HepG2 (cell line): Measurements from ENCODE around the gene TMEM198. TPM values are rescaled to one million over a fixed set of nuclear protein-coding genes. Genes with fewer than 3 reads are reported as not detected.

Experiments
- HOXA3 ChIP-seq: sonication (generic); formaldehyde crosslinking; IDR thresholded peaks from 2 replicates; pipeline ENCODE4 v1.5.0; 2020; ENCODE audit warnings: missing genetic modification reagents
- MAX ChIP-seq: IDR thresholded peaks from 2 replicates; pipeline ENCODE4 v1.6.1; 2012; ENCODE audit warnings: inconsistent platforms
- ZFYVE20 ChIP-seq: sonication (generic); formaldehyde crosslinking; IDR thresholded peaks from 2 replicates; pipeline ENCODE4 v1.8.0; 2023; ENCODE audit warnings: low read depth, mild to moderate bottlenecking, moderate library complexity, missing genetic modification reagents, borderline replicate concordance
- ZNF280D ChIP-seq: sonication (generic); formaldehyde crosslinking; IDR thresholded peaks from 2 replicates; pipeline ENCODE4 v1.5.1; 2020; ENCODE audit warnings: mild to moderate bottlenecking, missing genetic modification reagents
- ZNF512B ChIP-seq: sonication (generic); formaldehyde crosslinking; IDR thresholded peaks from 2 replicates; pipeline ENCODE4 v1.5.1; 2020; ENCODE audit warnings: missing genetic modification reagents, mild to moderate bottlenecking, borderline replicate concordance
- polyA plus RNA-seq, 8 experiments: library from polyadenylated mRNA; depleted of rRNA in 3 of 8; stranded (reverse) in 7 of 8; unstranded in 1 of 8; fragments of >200 nt; fragmentation: Illumina TruSeq in 4 of 8; extraction: Trizol in 4 of 8; gene quantifications; 2 replicates each; pipeline versions ENCODE4 v1.2.1 to v1.2.3, GENCODE V29; 2011 to 2016; ENCODE audit warnings: low read depth in 4 of 8, missing spikeins in 1 of 8, mixed read lengths in 1 of 8; ENCODE audit not compliant: insufficient read depth in 1 of 8
- total RNA-seq, 5 experiments: library from RNA; depleted of rRNA; stranded (reverse); fragments of >200 nt; fragmentation: Illumina TruSeq; extraction: Trizol; gene quantifications; 2 replicates each; pipeline ENCODE4 v1.2.3, GENCODE V29; 2016; ENCODE audit warnings: low read depth in 1 of 5

The TMEM198 gene
- total and polyA plus RNA-seq, 2 of the 13 experiments (the other 11 are each of a cell fraction or from before 2014, with no cell fraction given): 17.3 to 23.5 TPM

GRCh38 chr2:219522111-219523030 is 21.5 kb upstream of the TMEM198 start (continued):
- TF ChIP-seq ZFYVE20 (no peak), ZNF280D (no peak), ZNF512B (CRISPR knock-in tag) (no peak), MAX (no peak), HOXA3 (no peak)
